Parathyroid adenoma (tissue), 2 donors: Measurements from ENCODE around the gene ESYT2.

Source experiments
- H2AFZ ChIP-seq: fragments of 300-600 bp; sonication (generic); one replicate; pipeline ENCODE4 v1.7.0; 2017; ENCODE audit warnings: antibody characterized with exemption, mild to moderate bottlenecking
- H3K27ac ChIP-seq: fragments of 300-600 bp; sonication (generic); one replicate; pipeline ENCODE4 v1.7.0; 2017
- H3K27me3 ChIP-seq: fragments of 300-600 bp; sonication (generic); one replicate; pipeline ENCODE4 v1.7.0; 2017; ENCODE audit warnings: low read length; ENCODE audit not compliant: control insufficient read depth, insufficient read depth
- H3K36me3 ChIP-seq: fragments of 300-600 bp; sonication (generic); one replicate; pipeline ENCODE4 v1.7.0; 2017; ENCODE audit warnings: low read length; ENCODE audit not compliant: control insufficient read depth, insufficient read depth
- H3K4me1 ChIP-seq: fragments of 300-600 bp; sonication (generic); one replicate; pipeline ENCODE4 v1.7.0; 2017; ENCODE audit warnings: control low read depth
- H3K4me2 ChIP-seq: fragments of 300-600 bp; sonication (generic); one replicate; pipeline ENCODE4 v1.7.0; 2017; ENCODE audit warnings: low read length
- H3K4me3 ChIP-seq: fragments of 300-600 bp; sonication (generic); one replicate; pipeline ENCODE4 v1.7.0; 2017; ENCODE audit warnings: low read depth, low read length
- H3K79me2 ChIP-seq: fragments of 300-600 bp; sonication (generic); one replicate; pipeline ENCODE4 v1.7.0; 2017; ENCODE audit warnings: control low read depth
- H3K9ac ChIP-seq: fragments of 300-600 bp; sonication (generic); one replicate; pipeline ENCODE4 v1.7.0; 2017; ENCODE audit warnings: mild to moderate bottlenecking
- H3K9me3 ChIP-seq: fragments of 300-600 bp; sonication (generic); one replicate; pipeline ENCODE4 v1.7.0; 2017; ENCODE audit warnings: low read length; ENCODE audit not compliant: control insufficient read depth
- TF ChIP-seq, protein P1 (sequence below): fragments of 300-600 bp; sonication (generic); IDR thresholded peaks from one replicate; pipeline ENCODE4 v1.7.0; 2017; ENCODE audit warnings: antibody characterized with exemption, mild to moderate bottlenecking
- donor health status: primary hyperparathyroidism.

Gene ESYT2

DNA sequence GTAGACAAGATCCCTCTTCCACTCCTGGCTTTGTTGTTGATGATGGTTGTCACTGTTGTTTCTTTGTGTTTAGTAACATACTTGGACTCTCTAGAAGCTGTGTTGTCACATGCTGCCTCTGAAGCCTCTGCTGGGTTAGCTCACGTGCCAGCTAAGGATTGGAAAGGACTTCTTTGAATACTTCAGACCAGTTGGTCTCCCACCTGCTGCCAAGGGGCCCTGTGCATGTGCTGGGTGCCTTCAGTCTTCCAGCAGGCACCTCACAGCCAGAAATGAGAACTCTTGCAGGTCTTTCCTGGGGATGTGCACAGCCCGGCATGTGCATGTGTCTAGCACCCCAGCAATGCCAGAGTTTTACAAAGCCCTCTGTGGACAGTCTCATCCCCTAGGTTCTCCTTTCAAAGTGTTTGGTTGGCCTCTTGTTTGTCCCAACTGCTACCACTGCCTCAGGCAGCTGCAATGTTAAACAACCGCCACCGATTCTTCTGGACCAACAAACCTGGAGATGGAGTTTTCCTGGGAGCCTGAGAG is 103.0 kb downstream of the ESYT2 start:
- no peak overlapping the region for H3K27ac ChIP-seq
- H3K4me3 ChIP-seq = no peak overlapping the region
- no peaks in the 10 kb centered on the region for H3K36me3 ChIP-seq
- H3K4me1 ChIP-seq = no peaks in the 10 kb centered on the region
- no peak overlapping the region for H3K4me2 ChIP-seq
- H3K9me3 ChIP-seq = no peaks in the 10 kb centered on the region
- TF ChIP-seq, protein P1, sequence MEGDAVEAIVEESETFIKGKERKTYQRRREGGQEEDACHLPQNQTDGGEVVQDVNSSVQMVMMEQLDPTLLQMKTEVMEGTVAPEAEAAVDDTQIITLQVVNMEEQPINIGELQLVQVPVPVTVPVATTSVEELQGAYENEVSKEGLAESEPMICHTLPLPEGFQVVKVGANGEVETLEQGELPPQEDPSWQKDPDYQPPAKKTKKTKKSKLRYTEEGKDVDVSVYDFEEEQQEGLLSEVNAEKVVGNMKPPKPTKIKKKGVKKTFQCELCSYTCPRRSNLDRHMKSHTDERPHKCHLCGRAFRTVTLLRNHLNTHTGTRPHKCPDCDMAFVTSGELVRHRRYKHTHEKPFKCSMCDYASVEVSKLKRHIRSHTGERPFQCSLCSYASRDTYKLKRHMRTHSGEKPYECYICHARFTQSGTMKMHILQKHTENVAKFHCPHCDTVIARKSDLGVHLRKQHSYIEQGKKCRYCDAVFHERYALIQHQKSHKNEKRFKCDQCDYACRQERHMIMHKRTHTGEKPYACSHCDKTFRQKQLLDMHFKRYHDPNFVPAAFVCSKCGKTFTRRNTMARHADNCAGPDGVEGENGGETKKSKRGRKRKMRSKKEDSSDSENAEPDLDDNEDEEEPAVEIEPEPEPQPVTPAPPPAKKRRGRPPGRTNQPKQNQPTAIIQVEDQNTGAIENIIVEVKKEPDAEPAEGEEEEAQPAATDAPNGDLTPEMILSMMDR = no peak
- no peaks in the 10 kb centered on the region for H3K27me3 ChIP-seq
- H3K9ac ChIP-seq = no peak overlapping the region
- no peak overlapping the region for H2AFZ ChIP-seq
- H3K79me2 ChIP-seq = no peaks in the 10 kb centered on the region

DNA sequence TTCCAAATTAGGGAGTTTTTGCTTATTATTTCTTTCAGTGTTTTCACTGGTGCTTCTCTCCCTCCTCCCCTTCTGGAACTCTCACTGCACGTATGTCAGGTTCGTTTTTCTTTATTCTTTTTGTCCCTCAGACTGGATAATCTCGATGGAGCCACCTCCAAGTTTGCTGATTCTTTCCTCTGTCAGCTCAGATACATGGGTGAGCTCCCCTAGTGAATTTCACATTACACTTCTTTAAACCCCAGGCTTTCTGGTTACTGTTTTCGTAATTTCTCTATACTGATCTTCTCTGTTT is 103.9 kb downstream of the ESYT2 start:
- H3K4me2 ChIP-seq = no peak overlapping the region
- TF ChIP-seq, protein P1 = no peak
- H3K36me3 ChIP-seq = no peaks in the 10 kb centered on the region
- H3K27ac ChIP-seq = no peak overlapping the region
- H3K9me3 ChIP-seq = no peaks in the 10 kb centered on the region
- H3K4me1 ChIP-seq = no peaks in the 10 kb centered on the region
- H2AFZ ChIP-seq = no peak overlapping the region
- no peaks in the 10 kb centered on the region for H3K79me2 ChIP-seq
- no peak overlapping the region for H3K4me3 ChIP-seq
- no peaks in the 10 kb centered on the region for H3K27me3 ChIP-seq
- no peak overlapping the region for H3K9ac ChIP-seq

DNA sequence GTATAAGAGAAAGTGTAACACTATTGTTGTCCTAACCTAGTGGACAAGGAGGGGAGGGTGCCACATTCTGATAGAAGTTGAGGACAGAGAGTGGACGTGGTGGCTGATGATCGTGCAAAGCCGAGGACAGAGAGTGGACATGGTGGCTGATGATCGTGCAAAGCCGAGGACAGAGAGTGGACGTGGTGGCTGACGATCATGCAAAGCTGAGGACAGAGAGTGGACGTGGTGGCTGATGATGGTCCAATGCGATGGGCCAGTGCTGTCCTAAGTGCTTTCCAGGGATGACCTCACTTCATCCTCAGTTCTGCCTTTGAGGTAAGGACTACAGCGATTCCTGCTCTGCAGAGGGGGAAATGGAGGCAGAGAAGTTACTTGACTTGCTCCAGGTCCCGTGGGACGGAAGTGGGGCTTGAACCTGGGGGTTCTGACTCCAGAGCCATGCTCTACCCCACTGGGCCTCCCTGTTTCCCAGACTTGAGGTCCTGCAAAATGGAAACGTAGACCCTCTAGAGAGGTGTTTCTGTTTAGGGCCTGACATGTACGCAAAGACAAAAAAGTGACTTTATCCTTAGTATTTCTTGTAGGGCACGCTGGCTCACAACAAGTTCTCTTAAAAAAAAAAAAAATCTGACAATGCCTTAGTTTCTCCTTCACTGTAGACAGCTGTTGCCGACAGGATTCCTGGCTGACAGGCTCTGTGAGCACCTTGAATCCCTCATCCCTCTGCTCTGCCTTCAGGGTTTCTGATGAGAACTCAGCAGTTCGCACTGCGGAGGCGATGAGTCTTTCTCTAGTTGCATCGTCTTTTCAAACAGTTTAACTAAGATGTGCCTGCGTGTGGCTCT is 104.4 kb downstream of the ESYT2 start:
- H3K9ac ChIP-seq = no peak overlapping the region
- H3K4me3 ChIP-seq = no peak overlapping the region
- no peaks in the 10 kb centered on the region for H3K9me3 ChIP-seq
- no peaks in the 10 kb centered on the region for H3K27me3 ChIP-seq
- H3K27ac ChIP-seq = no peak overlapping the region
- H3K4me2 ChIP-seq = no peak overlapping the region
- TF ChIP-seq, protein P1 = no peak
- H2AFZ ChIP-seq = no peak overlapping the region
- no peaks in the 10 kb centered on the region for H3K79me2 ChIP-seq
- H3K4me1 ChIP-seq = no peaks in the 10 kb centered on the region
- H3K36me3 ChIP-seq = no peaks in the 10 kb centered on the region

DNA sequence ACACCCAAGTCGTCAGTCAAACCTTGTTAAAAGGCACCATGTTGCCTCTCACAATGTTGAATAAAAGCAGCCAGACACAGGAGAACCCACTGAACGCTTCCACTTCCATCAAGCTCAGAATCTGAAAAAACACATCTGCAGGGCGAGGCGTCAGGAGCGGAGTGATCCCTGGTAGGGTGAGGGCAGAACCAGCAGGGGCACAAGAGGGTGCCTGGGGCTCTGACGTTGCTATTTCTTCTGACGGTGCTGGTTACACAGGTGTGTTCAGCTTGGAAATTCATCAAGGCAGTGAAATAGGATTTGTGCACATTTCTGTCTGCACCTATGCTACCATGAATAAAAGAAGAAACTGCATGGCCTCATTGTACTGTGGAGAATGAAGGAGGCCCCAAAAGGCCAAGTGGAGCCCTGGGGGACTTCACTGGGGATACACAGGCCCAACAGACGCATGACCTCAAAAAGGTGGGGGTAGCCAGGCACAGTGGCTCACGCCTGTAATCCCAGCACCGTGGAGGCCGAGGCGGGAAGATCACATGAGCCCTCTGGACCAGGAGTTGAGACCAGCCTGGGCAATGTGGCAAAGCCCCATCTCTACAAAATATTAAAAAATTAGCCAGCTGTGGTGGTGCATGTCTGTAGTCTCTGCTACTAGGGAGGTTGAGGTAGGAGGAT is 105.5 kb downstream of the ESYT2 start:
- H3K4me2 ChIP-seq = no peak overlapping the region
- no peaks in the 10 kb centered on the region for H3K4me1 ChIP-seq
- no peak overlapping the region for H3K4me3 ChIP-seq
- H3K79me2 ChIP-seq = no peaks in the 10 kb centered on the region
- no peaks in the 10 kb centered on the region for H3K36me3 ChIP-seq
- H3K9ac ChIP-seq = no peak overlapping the region
- TF ChIP-seq, protein P1 = no peak
- H2AFZ ChIP-seq = no peak overlapping the region
- no peaks in the 10 kb centered on the region for H3K27me3 ChIP-seq
- H3K27ac ChIP-seq = no peak overlapping the region
- H3K9me3 ChIP-seq = no peaks in the 10 kb centered on the region
